Trophoblast cell (in vitro differentiated cells and primary cell): Measurements from ENCODE around the gene JAKMIP1.

ENCODE experiments used
- DNase-seq, 2 donors: peaks; one replicate each; pipeline ENCODE4 v3.0.0-alpha.2; 2016
- H2AFZ ChIP-seq: 2 replicates; pipeline ENCODE4 v1.6.1; 2013; ENCODE audit warnings: low read length, moderate library complexity, mild to moderate bottlenecking; ENCODE audit not compliant: insufficient read depth, poor library complexity
- H2AK5ac ChIP-seq: 2 replicates; pipeline ENCODE4 v1.6.1; 2013; ENCODE audit warnings: mild to moderate bottlenecking, low read length
- H2BK120ac ChIP-seq: 2 replicates; pipeline ENCODE4 v1.6.1; 2013; ENCODE audit warnings: low read length, mild to moderate bottlenecking, moderate library complexity; ENCODE audit not compliant: insufficient read depth, poor library complexity
- H2BK12ac ChIP-seq: 2 replicates; pipeline ENCODE4 v1.6.1; 2013; ENCODE audit warnings: mild to moderate bottlenecking, low read length, moderate library complexity
- H2BK5ac ChIP-seq: 2 replicates; pipeline ENCODE4 v1.6.1; 2013; ENCODE audit warnings: low read length, low read depth, moderate library complexity, mild to moderate bottlenecking; ENCODE audit not compliant: poor library complexity
- H3K14ac ChIP-seq: 2 replicates; pipeline ENCODE4 v1.6.1; 2013; ENCODE audit warnings: mild to moderate bottlenecking, low read length
- H3K18ac ChIP-seq: 2 replicates; pipeline ENCODE4 v1.6.1; 2013; ENCODE audit warnings: mild to moderate bottlenecking, low read length
- H3K23ac ChIP-seq: 2 replicates; pipeline ENCODE4 v1.6.1; 2013; ENCODE audit warnings: low read length
- H3K27ac ChIP-seq: 2 replicates; pipeline ENCODE4 v1.5.1; 2013; ENCODE audit warnings: low read depth, mild to moderate bottlenecking, inconsistent platforms, low read length, moderate library complexity
- H3K27me3 ChIP-seq: 2 replicates; pipeline ENCODE4 v1.6.1; 2013; ENCODE audit warnings: inconsistent platforms, mild to moderate bottlenecking, low read length, moderate library complexity; ENCODE audit not compliant: insufficient read depth
- H3K36me3 ChIP-seq, 2 experiments: 1 replicate in 1 of 2; 2 replicates in 1 of 2; pipeline ENCODE4 v1.6.1; 2013; ENCODE audit warnings: low read length in 2 of 2, mild to moderate bottlenecking in 2 of 2, moderate library complexity in 1 of 2; ENCODE audit not compliant: insufficient read depth in 2 of 2, control insufficient read depth in 1 of 2
- H3K4ac ChIP-seq: 2 replicates; pipeline ENCODE4 v1.6.1; 2013; ENCODE audit warnings: low read depth, mild to moderate bottlenecking, low read length, moderate library complexity
- H3K4me1 ChIP-seq, 2 experiments: 1 replicate in 1 of 2; 2 replicates in 1 of 2; pipeline ENCODE4 v1.6.1; 2013; ENCODE audit warnings: low read length in 2 of 2, mild to moderate bottlenecking in 2 of 2, moderate library complexity in 1 of 2; ENCODE audit not compliant: insufficient read depth in 2 of 2, control insufficient read depth in 1 of 2
- H3K4me2 ChIP-seq: 2 replicates; pipeline ENCODE4 v1.6.1; 2013; ENCODE audit warnings: inconsistent platforms, mild to moderate bottlenecking, low read length, moderate library complexity
- H3K4me3 ChIP-seq: 2 replicates; pipeline ENCODE4 v1.5.1; 2013; ENCODE audit warnings: mild to moderate bottlenecking, low read depth, low read length, inconsistent platforms
- H3K79me1 ChIP-seq: one replicate; pipeline ENCODE4 v1.6.1; 2013; ENCODE audit warnings: low read length
- H3K79me2 ChIP-seq: 2 replicates; pipeline ENCODE4 v1.6.1; 2013; ENCODE audit warnings: low read length, mild to moderate bottlenecking; ENCODE audit not compliant: control insufficient read depth, insufficient read depth, poor library complexity
- H3K9ac ChIP-seq: 2 replicates; pipeline ENCODE4 v1.6.1; 2013; ENCODE audit warnings: mild to moderate bottlenecking, low read length
- H3K9me3 ChIP-seq: 2 replicates; pipeline ENCODE4 v1.6.1; 2013; ENCODE audit warnings: low read depth, mild to moderate bottlenecking, control low read depth, inconsistent platforms, low read length; ENCODE audit not compliant: insufficient read depth
- H4K12ac ChIP-seq: 2 replicates; pipeline ENCODE4 v1.6.1; 2013; ENCODE audit warnings: low read depth, mild to moderate bottlenecking, low read length, moderate library complexity
- H4K8ac ChIP-seq: 2 replicates; pipeline ENCODE4 v1.6.1; 2013; ENCODE audit warnings: low read depth, mild to moderate bottlenecking, low read length, moderate library complexity
- H4K91ac ChIP-seq: one replicate; pipeline ENCODE4 v1.6.1; 2013; ENCODE audit warnings: low read depth, mild to moderate bottlenecking, low read length, moderate library complexity
- WGBS: extraction: QIAGEN DNeasy Blood & Tissue Kit; methylation state at CpG from one replicate; pipeline ENCODE4 v1.1.7; 2013; ENCODE audit warnings: missing lambda C conversion rate; ENCODE audit not compliant: insufficient read length, insufficient coverage; ENCODE audit errors: extremely low coverage; 5-methylcytosine and 5-hydroxymethylcytosine counted together

The JAKMIP1 gene

GRCh38 chr4:6044276-6044675 is 156.1 kb downstream of the JAKMIP1 start:
- Histone ChIP-seq H2BK120ac (no peak overlapping the region), H2AK5ac (no peak overlapping the region), H3K27ac (no peak overlapping the region), H3K9ac (no peak overlapping the region), H3K27me3 (no peaks in the 10 kb centered on the region), H2AFZ (no peak overlapping the region), H2BK12ac (no peak overlapping the region), H3K36me3 (no peaks in the 10 kb centered on the region), H4K8ac (no peak overlapping the region), H3K4me3 (no peak overlapping the region), H3K4ac (no peak overlapping the region), H2BK5ac (no peak overlapping the region), H3K14ac (no peak overlapping the region), H3K18ac (no peak overlapping the region), H3K23ac (no peak overlapping the region), H3K4me2 (no peak overlapping the region), H3K79me2 (no peaks in the 10 kb centered on the region), H3K79me1 (no peaks in the 10 kb centered on the region), H3K4me1 (no peaks in the 10 kb centered on the region), H3K9me3 (peaks cover 3% of the 10 kb centered on the region), H4K91ac (no peak overlapping the region), H4K12ac (no peak overlapping the region)
- WGBS: no CpG with 5 or more reads among the region's 9 CpGs
- no peak for DNase-seq

- no peak overlapping the region for H3K9ac ChIP-seq
- no peak overlapping the region for H4K12ac ChIP-seq
- H2AK5ac ChIP-seq: no peak overlapping the region
- no peak overlapping the region for H3K27ac ChIP-seq
- no peak overlapping the region for H2BK120ac ChIP-seq
- no peak overlapping the region for H3K23ac ChIP-seq
- no peak overlapping the region for H4K8ac ChIP-seq
- H3K4me3 ChIP-seq: no peak overlapping the region
- H3K27me3 ChIP-seq: no peaks in the 10 kb centered on the region
- no peaks in the 10 kb centered on the region for H3K79me2 ChIP-seq
- H3K18ac ChIP-seq: no peak overlapping the region
- no peak overlapping the region for H3K4ac ChIP-seq
- H3K4me2 ChIP-seq: no peak overlapping the region
- no peaks in the 10 kb centered on the region for H3K4me1 ChIP-seq
- H2BK5ac ChIP-seq: no peak overlapping the region
- peaks cover 3% of the 10 kb centered on the region for H3K9me3 ChIP-seq
- H3K14ac ChIP-seq: no peak overlapping the region
- H3K79me1 ChIP-seq: no peaks in the 10 kb centered on the region
- H4K91ac ChIP-seq: no peak overlapping the region
- no peak overlapping the region for H2AFZ ChIP-seq
- H3K36me3 ChIP-seq: no peaks in the 10 kb centered on the region
- WGBS: no CpG with 5 or more reads among the region's 7 CpGs
- DNase-seq: no peak
- H2BK12ac ChIP-seq: no peak overlapping the region
Measured at GRCh38 chr4:6043843-6044242, 156.5 kb downstream of the JAKMIP1 start.

GRCh38 chr4:6043188-6043587 is 157.2 kb downstream of the JAKMIP1 start:
- Histone ChIP-seq H2AK5ac (no peak overlapping the region), H3K4ac (no peak overlapping the region), H3K18ac (no peak overlapping the region), H3K27me3 (no peaks in the 10 kb centered on the region), H3K14ac (no peak overlapping the region), H3K36me3 (no peaks in the 10 kb centered on the region), H3K9me3 (peaks cover 3% of the 10 kb centered on the region), H4K91ac (no peak overlapping the region), H2BK5ac (no peak overlapping the region), H3K79me1 (no peaks in the 10 kb centered on the region), H3K4me1 (no peaks in the 10 kb centered on the region), H2BK12ac (no peak overlapping the region), H2BK120ac (no peak overlapping the region), H3K4me3 (no peak overlapping the region), H3K27ac (no peak overlapping the region), H3K9ac (no peak overlapping the region), H4K12ac (no peak overlapping the region), H3K4me2 (no peak overlapping the region), H3K79me2 (no peaks in the 10 kb centered on the region), H4K8ac (no peak overlapping the region), H2AFZ (no peak overlapping the region), H3K23ac (no peak overlapping the region)
- no peak for DNase-seq
- WGBS: no CpG with 5 or more reads among the region's 13 CpGs

DNA sequence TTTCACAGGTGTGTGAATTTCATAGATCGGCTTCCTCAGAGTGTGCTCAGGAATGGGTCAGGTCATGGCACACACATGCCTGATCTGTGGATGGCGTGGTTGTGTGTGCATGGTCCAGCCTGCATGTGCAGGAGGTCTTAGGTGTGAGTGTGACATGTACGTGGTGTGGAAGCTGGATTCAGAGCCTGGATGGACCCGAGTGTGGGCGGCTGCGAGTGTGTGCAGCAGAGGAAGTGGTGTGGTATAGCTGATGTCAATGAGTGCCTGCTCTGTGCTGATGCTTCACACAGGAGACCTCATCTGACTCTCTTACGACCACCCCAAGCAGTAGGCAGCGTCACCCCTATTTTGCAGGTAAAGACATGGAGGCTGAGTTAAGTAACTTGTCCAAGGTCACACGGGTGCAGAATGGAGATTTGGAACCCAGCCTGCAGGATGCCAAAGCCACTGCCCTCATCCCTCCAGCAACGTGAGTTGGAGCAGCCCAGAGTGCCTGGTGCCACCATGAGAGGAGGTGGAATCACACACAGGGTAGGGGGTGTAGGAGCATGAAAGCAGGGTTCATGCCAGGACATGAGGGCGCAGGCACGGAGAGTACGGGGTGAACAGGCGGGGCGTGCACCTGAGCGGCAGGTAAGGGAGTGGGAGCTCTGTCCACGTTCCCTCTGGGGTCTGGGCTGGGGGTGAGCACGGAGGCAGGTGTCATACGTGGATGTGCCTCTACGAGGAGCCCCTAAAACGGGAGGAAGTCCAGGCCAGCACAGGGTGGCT is 157.9 kb downstream of the JAKMIP1 start:
- no peak overlapping the region for H2BK12ac ChIP-seq
- no peak overlapping the region for H2BK120ac ChIP-seq
- H3K79me2 ChIP-seq: no peaks in the 10 kb centered on the region
- H4K12ac ChIP-seq: no peak overlapping the region
- H4K91ac ChIP-seq: no peak overlapping the region
- no peaks in the 10 kb centered on the region for H3K4me1 ChIP-seq
- WGBS: no CpG with 5 or more reads among the region's 21 CpGs
- no peak overlapping the region for H2BK5ac ChIP-seq
- no peak for DNase-seq
- H3K18ac ChIP-seq: no peak overlapping the region
- peaks cover 3% of the 10 kb centered on the region for H3K9me3 ChIP-seq
- no peak overlapping the region for H4K8ac ChIP-seq
- H2AFZ ChIP-seq: no peak overlapping the region
- H3K79me1 ChIP-seq: no peaks in the 10 kb centered on the region
- no peak overlapping the region for H3K14ac ChIP-seq
- H3K9ac ChIP-seq: no peak overlapping the region
- no peaks in the 10 kb centered on the region for H3K27me3 ChIP-seq
- H3K23ac ChIP-seq: no peak overlapping the region
- no peak overlapping the region for H3K4me2 ChIP-seq
- H3K27ac ChIP-seq: no peak overlapping the region
- H3K4me3 ChIP-seq: no peak overlapping the region
- H2AK5ac ChIP-seq: no peak overlapping the region
- H3K4ac ChIP-seq: no peak overlapping the region
- no peaks in the 10 kb centered on the region for H3K36me3 ChIP-seq
